ENCODE data around the gene ABHD4. TPM values are rescaled to one million over a fixed set of nuclear protein-coding genes. Genes with fewer than 3 reads are reported as not detected.

ABHD4 gene
- total RNA-seq, 1 experiment from 2014 or later: 10.3 TPM

- Mint-ChIP-seq H3K36me3 (ENCODE audit: insufficient read depth, unreplicated experiment) (no peaks in the 10 kb centered on the region), H3K4me3 (ENCODE audit: unreplicated experiment) (no peak overlapping the region), H3K27me3 (ENCODE audit: insufficient read depth, unreplicated experiment) (no peaks in the 10 kb centered on the region), H3K9me3 (ENCODE audit: unreplicated experiment) (no peaks in the 10 kb centered on the region), H3K27ac (ENCODE audit: low read depth, unreplicated experiment) (no peak overlapping the region), H3K4me1 (ENCODE audit: insufficient read depth, unreplicated experiment) (peaks cover 10% of the 10 kb centered on the region)
- POLR2A ChIA-PET: interaction anchor here (0.6 to 3.5 kb wide), 13 partner anchors 9 to 303 kb away, joined by 3 to 22 read pairs (median 3); partner anchors contain the start of genes ABHD4, DAD1, LRP10 and MRPL52
- intact Hi-C loops (cut with micrococcal nuclease): loop anchor here (1.0 to 10.0 kb wide), 5 partner anchors 55 to 260 kb away; partner anchors contain the start of genes ABHD4 and MRPL52
- peak; percentile 84 for TF ChIP-seq CTCF (IDR thresholded peaks at IDR 0.05; ENCODE audit: unreplicated experiment)
- BruUV-seq (replicated peaks): no TSS peak
- peak; percentile 87 for DNase-seq (ENCODE audit: unreplicated experiment)
- CTCF ChIA-PET: interaction anchor here (0.6 to 10.3 kb wide), 57 partner anchors 10 to 684 kb away, joined by 3 to 206 read pairs (median 4); partner anchors contain the start of genes ABHD4, DAD1, LRP10 and MRPL52
Measured at GRCh38 chr14:22653012-22653621, 55.0 kb downstream of the ABHD4 start.

- BruUV-seq (replicated peaks): no TSS peak
Measured at GRCh38 chr14:22656226-22656625, 58.1 kb downstream of the ABHD4 start.

GRCh38 chr14:22656945-22657731 is 59.0 kb downstream of the ABHD4 start:
- H3K27me3 Mint-ChIP-seq (ENCODE audit: insufficient read depth, unreplicated experiment): no peaks in the 10 kb centered on the region
- CTCF ChIA-PET: interaction anchor here (0.6 to 10.3 kb wide), 22 partner anchors 8 to 298 kb away, joined by 3 to 206 read pairs (median 4); partner anchors contain the start of genes ABHD4 and OXA1L
- no peak for TF ChIP-seq CTCF (IDR thresholded peaks at IDR 0.05; ENCODE audit: unreplicated experiment)
- POLR2A ChIA-PET: interaction anchor here (0.7 to 2.3 kb wide), 4 partner anchors 8 to 335 kb away, joined by 3 to 11 read pairs (median 4); partner anchors contain the start of gene OXA1L
- H3K36me3 Mint-ChIP-seq (ENCODE audit: insufficient read depth, unreplicated experiment): no peaks in the 10 kb centered on the region
- no peak for DNase-seq (ENCODE audit: unreplicated experiment)
- BruUV-seq (replicated peaks): no TSS peak
- H3K4me1 Mint-ChIP-seq (ENCODE audit: insufficient read depth, unreplicated experiment): no peaks in the 10 kb centered on the region
- no peak overlapping the region for H3K27ac Mint-ChIP-seq (ENCODE audit: low read depth, unreplicated experiment)
- H3K9me3 Mint-ChIP-seq (ENCODE audit: unreplicated experiment): no peaks in the 10 kb centered on the region
- no peak overlapping the region for H3K4me3 Mint-ChIP-seq (ENCODE audit: unreplicated experiment)
- intact Hi-C loops (cut with micrococcal nuclease): loop anchor here (10.0 kb wide), 1 partner anchor 168 kb away; the partner anchor contains the start of gene MRPL52

More at GRCh38 chr14:22656226-22656625, 58.1 kb downstream of the ABHD4 start:
- H3K4me1 Mint-ChIP-seq (ENCODE audit: insufficient read depth, unreplicated experiment): no peaks in the 10 kb centered on the region
- intact Hi-C loops (cut with micrococcal nuclease): loop anchor here (10.0 kb wide), 1 partner anchor 169 kb away; the partner anchor contains the start of gene MRPL52
- no peak for TF ChIP-seq CTCF (IDR thresholded peaks at IDR 0.05; ENCODE audit: unreplicated experiment)
- POLR2A ChIA-PET: interaction anchor here (0.7 to 1.0 kb wide), 2 partner anchors 183 to 335 kb away, joined by 3 read pairs; no protein-coding TSS in a partner anchor
- H3K9me3 Mint-ChIP-seq (ENCODE audit: unreplicated experiment): no peaks in the 10 kb centered on the region
- no peak for DNase-seq (ENCODE audit: unreplicated experiment)
- H3K27me3 Mint-ChIP-seq (ENCODE audit: insufficient read depth, unreplicated experiment): no peaks in the 10 kb centered on the region
- CTCF ChIA-PET: interaction anchor here (1.0 to 10.3 kb wide), 7 partner anchors 9 to 198 kb away, joined by 3 to 206 read pairs (median 11); partner anchors contain the start of gene OR6J1
- no peak overlapping the region for H3K4me3 Mint-ChIP-seq (ENCODE audit: unreplicated experiment)
- no peak overlapping the region for H3K27ac Mint-ChIP-seq (ENCODE audit: low read depth, unreplicated experiment)
- no peaks in the 10 kb centered on the region for H3K36me3 Mint-ChIP-seq (ENCODE audit: insufficient read depth, unreplicated experiment)
